Neutrophil (primary cell): ENCODE data around the gene ZNF669.

Source experiments
- H3K27ac ChIP-seq: fragments of 200-600 bp; sonication (generic); 2 replicates; pipeline ENCODE4 v1.5.1; 2016; ENCODE audit warnings: mild to moderate bottlenecking, moderate library complexity
- H3K27me3 ChIP-seq: fragments of 200-600 bp; sonication (generic); 2 replicates; pipeline ENCODE4 v1.6.0; 2016; ENCODE audit warnings: mild to moderate bottlenecking
- H3K36me3 ChIP-seq: fragments of 200-600 bp; sonication (generic); 2 replicates; pipeline ENCODE4 v1.5.1; 2017
- H3K4me1 ChIP-seq, 2 experiments: fragments of 200-600 bp in 1 of 2; sonication (generic) in 1 of 2; 1 replicate in 1 of 2; 2 replicates in 1 of 2; pipeline versions ENCODE4 v1.5.1 to v1.6.1; 2013 to 2016; ENCODE audit warnings: low read depth in 1 of 2, low read length in 1 of 2, mild to moderate bottlenecking in 1 of 2, moderate library complexity in 1 of 2; ENCODE audit not compliant: control insufficient read depth in 1 of 2, insufficient read depth in 1 of 2
- H3K4me3 ChIP-seq, 2 experiments: fragments of 200-600 bp in 1 of 2; sonication (generic) in 1 of 2; 1 replicate in 1 of 2; 2 replicates in 1 of 2; pipeline ENCODE4 v1.5.1; 2013 to 2016; ENCODE audit warnings: low read depth in 1 of 2, low read length in 1 of 2, mild to moderate bottlenecking in 1 of 2, moderate library complexity in 1 of 2
- H3K9me3 ChIP-seq: fragments of 200-600 bp; sonication (generic); 2 replicates; pipeline ENCODE4 v1.5.1; 2016
- TF ChIP-seq, protein P1 (sequence below): fragments of 200-600 bp; sonication (generic); IDR thresholded peaks from 2 replicates; pipeline ENCODE4 v1.5.1; 2016; ENCODE audit warnings: antibody characterized with exemption

ZNF669 gene

DNA sequence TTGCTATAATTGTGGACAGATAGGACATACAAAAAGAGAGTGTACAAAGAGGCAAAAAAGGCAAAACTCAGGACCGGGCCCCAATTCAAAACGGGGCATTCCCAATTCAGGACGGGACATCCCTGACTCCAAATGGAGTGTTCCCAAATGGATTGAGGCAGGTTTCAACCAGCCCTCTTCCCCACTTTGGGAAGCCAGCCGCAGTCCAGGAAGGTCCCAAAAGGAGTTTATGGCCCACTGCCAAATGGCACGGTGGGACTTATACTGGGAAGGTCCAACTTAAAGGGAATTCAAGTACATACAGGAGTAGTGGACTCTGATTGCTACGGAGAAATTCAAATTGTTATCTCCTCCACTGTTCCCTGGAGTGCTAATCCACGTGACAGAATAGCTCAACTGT lies 3.5 kb upstream of the ZNF669 start:
- Histone ChIP-seq H3K36me3 (no peaks in the 10 kb centered on the region), H3K27me3 (peaks cover 62% of the 10 kb centered on the region), H3K27ac (no peak overlapping the region), H3K9me3 (no peaks in the 10 kb centered on the region), H3K4me1 (peaks cover 26 to 39% of the 10 kb centered on the region in 2 experiments), H3K4me3 (no peak overlapping the region)
- TF ChIP-seq, protein P1, sequence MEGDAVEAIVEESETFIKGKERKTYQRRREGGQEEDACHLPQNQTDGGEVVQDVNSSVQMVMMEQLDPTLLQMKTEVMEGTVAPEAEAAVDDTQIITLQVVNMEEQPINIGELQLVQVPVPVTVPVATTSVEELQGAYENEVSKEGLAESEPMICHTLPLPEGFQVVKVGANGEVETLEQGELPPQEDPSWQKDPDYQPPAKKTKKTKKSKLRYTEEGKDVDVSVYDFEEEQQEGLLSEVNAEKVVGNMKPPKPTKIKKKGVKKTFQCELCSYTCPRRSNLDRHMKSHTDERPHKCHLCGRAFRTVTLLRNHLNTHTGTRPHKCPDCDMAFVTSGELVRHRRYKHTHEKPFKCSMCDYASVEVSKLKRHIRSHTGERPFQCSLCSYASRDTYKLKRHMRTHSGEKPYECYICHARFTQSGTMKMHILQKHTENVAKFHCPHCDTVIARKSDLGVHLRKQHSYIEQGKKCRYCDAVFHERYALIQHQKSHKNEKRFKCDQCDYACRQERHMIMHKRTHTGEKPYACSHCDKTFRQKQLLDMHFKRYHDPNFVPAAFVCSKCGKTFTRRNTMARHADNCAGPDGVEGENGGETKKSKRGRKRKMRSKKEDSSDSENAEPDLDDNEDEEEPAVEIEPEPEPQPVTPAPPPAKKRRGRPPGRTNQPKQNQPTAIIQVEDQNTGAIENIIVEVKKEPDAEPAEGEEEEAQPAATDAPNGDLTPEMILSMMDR = no peak

DNA sequence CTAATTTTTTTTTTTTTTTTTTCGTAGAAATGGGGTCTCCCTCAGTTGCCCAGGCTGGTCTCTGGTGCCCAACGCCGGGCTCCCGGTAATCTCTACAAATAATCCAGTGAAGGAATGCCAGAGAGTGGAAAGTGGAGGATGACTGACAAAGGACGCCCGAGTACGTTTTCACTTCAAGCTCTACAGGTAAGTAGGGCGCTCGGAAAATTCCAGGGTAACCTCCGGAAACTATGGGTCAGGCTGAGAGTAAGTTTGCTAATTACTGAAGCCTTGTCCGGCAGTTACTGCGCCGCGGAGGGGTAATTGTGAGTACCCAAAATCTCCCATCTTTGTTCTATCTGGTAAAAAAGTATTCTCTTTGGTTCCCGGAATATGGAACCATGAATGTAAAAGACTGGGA lies 1.8 kb upstream of the ZNF669 start:
- TF ChIP-seq, protein P1 = no peak
- Histone ChIP-seq H3K4me3 (no peak overlapping the region), H3K27me3 (peaks cover 45% of the 10 kb centered on the region), H3K36me3 (peaks cover 11% of the 10 kb centered on the region), H3K4me1 (peaks cover 20 to 25% of the 10 kb centered on the region in 2 experiments), H3K9me3 (peaks cover 10% of the 10 kb centered on the region), H3K27ac (no peak overlapping the region)

DNA sequence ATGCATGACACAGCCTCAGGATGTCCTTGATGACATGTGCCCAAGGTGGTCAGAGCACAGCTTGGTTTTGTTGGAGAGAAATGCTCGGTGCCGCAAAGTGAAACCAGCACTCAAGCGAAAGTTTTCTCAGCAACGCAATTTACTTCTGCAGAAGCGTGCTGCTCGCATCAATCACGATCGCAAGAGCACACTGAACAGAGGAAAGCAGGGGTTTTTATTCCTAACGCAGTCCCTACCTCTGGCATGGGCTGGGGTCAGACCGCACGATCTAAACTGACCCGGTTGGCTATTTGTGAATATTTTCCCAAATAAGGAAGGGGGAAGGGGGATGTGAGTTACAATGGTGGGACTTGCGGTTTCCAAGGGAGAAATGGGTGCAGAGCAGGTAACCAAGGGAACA lies 809 bp upstream of the ZNF669 start:
- Histone ChIP-seq H3K4me3 (peak overlapping the region; percentile 82 to 96), H3K36me3 (peaks cover 20% of the 10 kb centered on the region), H3K9me3 (peaks cover 20% of the 10 kb centered on the region), H3K4me1 (peaks cover 16 to 21% of the 10 kb centered on the region in 2 experiments), H3K27ac (no peak overlapping the region), H3K27me3 (peaks cover 35% of the 10 kb centered on the region)
- TF ChIP-seq, protein P1 = no peak

DNA sequence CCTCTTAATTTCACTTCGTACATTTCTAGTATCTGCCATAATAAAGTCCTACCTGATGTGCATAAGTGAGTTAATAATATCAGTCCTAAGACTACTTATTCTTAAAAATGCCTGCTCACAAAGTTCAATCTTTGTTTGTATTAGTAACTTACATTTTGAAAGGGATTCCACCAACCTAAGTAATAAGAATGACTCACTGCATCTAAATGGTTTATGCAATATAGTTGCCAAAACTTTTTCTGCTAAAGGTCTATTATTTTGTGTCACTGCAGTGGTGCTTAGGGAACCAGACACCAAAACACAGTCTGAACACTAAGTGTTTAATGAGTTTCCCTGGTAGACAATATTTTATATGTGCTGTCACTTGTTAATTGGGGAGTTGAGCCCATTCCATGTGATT lies 1.8 kb downstream of the ZNF669 start:
- TF ChIP-seq, protein P1 = no peak
- peaks cover 9% of the 10 kb centered on the region for H3K27me3 ChIP-seq
- H3K4me3 ChIP-seq = no peak overlapping the region
- H3K4me1 ChIP-seq = peaks cover 16 to 21% of the 10 kb centered on the region in 2 experiments
- H3K27ac ChIP-seq = no peak overlapping the region
- H3K9me3 ChIP-seq = peaks cover 31% of the 10 kb centered on the region
- H3K36me3 ChIP-seq = peaks cover 20% of the 10 kb centered on the region

DNA sequence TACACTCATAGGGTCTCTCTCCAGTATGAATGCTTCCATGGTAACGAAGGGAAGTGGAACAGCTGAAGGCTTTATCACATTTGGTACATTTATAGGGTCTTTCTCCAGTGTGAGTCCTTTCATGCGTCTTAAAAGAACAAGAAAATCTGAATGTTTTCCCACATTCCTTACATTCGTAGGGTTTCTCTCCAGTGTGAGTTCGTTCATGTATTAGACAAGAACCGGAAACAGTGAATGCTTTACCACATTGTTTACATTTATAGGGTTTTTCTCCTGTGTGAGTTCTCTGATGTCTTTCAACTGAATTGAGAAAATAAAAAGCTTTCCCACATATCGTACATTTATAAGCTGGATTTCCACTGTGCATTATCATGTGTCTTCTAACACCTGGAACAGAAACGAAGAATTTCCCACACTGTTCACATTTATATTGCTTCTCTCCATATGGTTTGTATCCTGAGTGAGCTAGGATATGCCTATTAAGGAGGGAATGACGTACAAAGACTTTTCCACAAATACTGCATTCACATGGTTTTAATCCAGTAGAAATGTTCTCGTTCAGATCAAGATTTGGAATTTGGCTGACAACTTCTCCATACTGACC lies 3.4 kb downstream of the ZNF669 start:
- peaks cover 16 to 21% of the 10 kb centered on the region in 2 experiments for H3K4me1 ChIP-seq
- TF ChIP-seq, protein P1 = no peak
- no peak overlapping the region for H3K4me3 ChIP-seq
- peaks cover 20% of the 10 kb centered on the region for H3K36me3 ChIP-seq
- peaks cover 31% of the 10 kb centered on the region for H3K9me3 ChIP-seq
- H3K27ac ChIP-seq = no peak overlapping the region
- H3K27me3 ChIP-seq = no peaks in the 10 kb centered on the region
